ENCODE data around the gene ZBTB20. TPM values are rescaled to one million over a fixed set of nuclear protein-coding genes. Genes with fewer than 3 reads are reported as not detected.

Gene ZBTB20
- total RNA-seq, 1 donor from 2014 or later: 30.4 TPM

- H3K4me3 Mint-ChIP-seq: no peak overlapping the region
- no peak for DNase-seq (ENCODE audit: low spot score in 2 of 2, unreplicated experiment in 2 of 2)
- no peaks in the 10 kb centered on the region for H3K27me3 Mint-ChIP-seq (ENCODE audit: low read depth)
- H3K4me1 Mint-ChIP-seq: peaks cover 4% of the 10 kb centered on the region
- H3K27ac Mint-ChIP-seq: no peak overlapping the region
- H3K36me3 Mint-ChIP-seq: peaks cover 2% of the 10 kb centered on the region
- no peak for TF ChIP-seq CTCF (IDR thresholded peaks at IDR 0.05; ENCODE audit: unreplicated experiment)
- H3K9me3 Mint-ChIP-seq: peaks cover 14% of the 10 kb centered on the region
Observed at GRCh38 chr3:114775395-114775794, 371.7 kb downstream of the ZBTB20 start.

DNA sequence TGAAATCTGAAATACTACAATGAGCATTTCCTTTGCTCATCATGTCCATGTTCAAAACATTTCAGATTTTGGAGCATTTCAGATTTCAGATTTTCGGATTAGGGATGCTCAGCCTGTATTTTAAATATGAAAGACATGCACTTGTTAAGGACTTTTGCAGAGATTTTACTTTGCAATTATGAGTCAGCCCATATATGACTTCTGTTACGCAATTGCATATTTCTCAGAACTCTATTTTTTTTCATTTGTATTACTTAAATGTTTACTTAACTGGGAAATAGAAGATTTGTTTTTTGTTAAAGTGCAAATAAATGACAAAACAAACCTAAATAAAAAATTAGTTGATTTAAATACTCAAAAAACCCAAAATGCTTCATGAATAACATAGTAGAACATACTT, 376.2 kb downstream of the ZBTB20 start:
- Mint-ChIP-seq H3K4me3 (no peak overlapping the region), H3K9me3 (peaks cover 7% of the 10 kb centered on the region)
- no peak for DNase-seq (ENCODE audit: low spot score in 2 of 2, unreplicated experiment in 2 of 2)

GRCh38 chr3:114764056-114764492, 383.0 kb downstream of the ZBTB20 start:
- Mint-ChIP-seq H3K4me1 (peaks cover 14% of the 10 kb centered on the region), H3K36me3 (no peaks in the 10 kb centered on the region), H3K9me3 (no peaks in the 10 kb centered on the region), H3K27ac (no peak overlapping the region), H3K4me3 (no peak overlapping the region), H3K27me3 (ENCODE audit: low read depth) (peaks cover 40% of the 10 kb centered on the region)
- DNase-seq (ENCODE audit: low spot score in 2 of 2, unreplicated experiment in 2 of 2): no peak
- no peak for TF ChIP-seq CTCF (IDR thresholded peaks at IDR 0.05; ENCODE audit: unreplicated experiment)

More for the DNA sequence above, 376.2 kb downstream of the ZBTB20 start:
- TF ChIP-seq CTCF (IDR thresholded peaks at IDR 0.05; ENCODE audit: unreplicated experiment): no peak
- Mint-ChIP-seq H3K27ac (no peak overlapping the region), H3K4me1 (peaks cover 4% of the 10 kb centered on the region), H3K36me3 (no peaks in the 10 kb centered on the region), H3K27me3 (ENCODE audit: low read depth) (peaks cover 15% of the 10 kb centered on the region)

DNA sequence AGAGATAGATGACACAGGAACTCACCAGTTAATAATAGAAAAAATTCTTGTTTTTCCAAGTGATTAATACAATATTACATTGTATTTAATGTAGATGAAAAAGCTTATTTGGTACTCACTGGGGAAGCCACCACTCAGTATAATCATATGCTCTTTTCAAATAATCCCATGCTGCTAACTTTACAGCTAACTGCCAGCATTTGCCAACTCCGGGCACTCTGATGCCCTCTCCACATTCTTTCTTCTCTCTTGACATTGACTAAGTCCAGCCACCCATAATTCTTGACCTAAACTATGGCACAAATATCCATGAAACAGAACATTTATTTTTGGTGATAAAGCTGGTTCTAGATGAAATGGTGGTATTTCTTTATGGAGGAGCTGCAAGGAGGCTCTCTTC, 384.9 kb downstream of the ZBTB20 start:
- no peak for DNase-seq (ENCODE audit: low spot score in 2 of 2, unreplicated experiment in 2 of 2)
- H3K9me3 Mint-ChIP-seq: no peaks in the 10 kb centered on the region

GRCh38 chr3:114760679-114761078, 386.4 kb downstream of the ZBTB20 start:
- no peak for DNase-seq (ENCODE audit: low spot score in 2 of 2, unreplicated experiment in 2 of 2)
- TF ChIP-seq CTCF (IDR thresholded peaks at IDR 0.05; ENCODE audit: unreplicated experiment): no peak
- H3K4me3 Mint-ChIP-seq: no peak overlapping the region
- no peak overlapping the region for H3K27ac Mint-ChIP-seq
- peaks cover 25% of the 10 kb centered on the region for H3K27me3 Mint-ChIP-seq (ENCODE audit: low read depth)
- peaks cover 20% of the 10 kb centered on the region for H3K4me1 Mint-ChIP-seq
- H3K36me3 Mint-ChIP-seq: no peaks in the 10 kb centered on the region
- no peaks in the 10 kb centered on the region for H3K9me3 Mint-ChIP-seq

More for the DNA sequence above, 384.9 kb downstream of the ZBTB20 start:
- Mint-ChIP-seq H3K36me3 (no peaks in the 10 kb centered on the region), H3K27ac (no peak overlapping the region), H3K27me3 (ENCODE audit: low read depth) (peaks cover 37% of the 10 kb centered on the region), H3K4me3 (no peak overlapping the region), H3K4me1 (peaks cover 20% of the 10 kb centered on the region)
- no peak for TF ChIP-seq CTCF (IDR thresholded peaks at IDR 0.05; ENCODE audit: unreplicated experiment)

All from mesothelial cell of epicardium (in vitro differentiated cells).